Stimulated activated CD8-positive, alpha-beta memory T cell treated with anti-CD3 and anti-CD28 coated beads, Interleukin-7, amount 100 ng/mL, for 4 hours (primary cell): ENCODE results near the gene SETD7.

Experiments used
- DNase-seq, 2 donors: peaks; one replicate each; pipeline ENCODE4 v3.0.0-alpha.2; 2020; ENCODE audit warnings: low read depth in 2 of 2

The SETD7 gene

DNA sequence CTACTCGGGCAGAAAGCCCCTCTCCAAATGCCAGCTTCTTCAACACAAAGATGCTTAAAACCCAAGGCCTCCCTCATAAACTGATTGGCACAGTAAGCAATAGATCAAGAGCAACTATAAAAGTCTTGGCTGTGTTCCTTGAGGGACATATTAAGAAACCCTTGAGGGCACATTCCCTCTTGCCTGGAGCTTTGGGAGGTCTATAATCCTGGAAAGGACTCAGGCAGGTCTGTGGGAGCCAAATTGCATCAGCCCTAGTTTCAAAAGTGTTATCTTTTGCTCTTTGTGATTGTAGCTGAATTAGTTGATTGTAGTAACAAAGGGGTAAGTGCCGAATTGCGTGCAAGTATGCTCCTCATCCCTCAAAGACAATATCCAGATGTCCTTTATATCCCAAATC is 18.6 kb upstream of the SETD7 start:
- no peak for DNase-seq

DNA sequence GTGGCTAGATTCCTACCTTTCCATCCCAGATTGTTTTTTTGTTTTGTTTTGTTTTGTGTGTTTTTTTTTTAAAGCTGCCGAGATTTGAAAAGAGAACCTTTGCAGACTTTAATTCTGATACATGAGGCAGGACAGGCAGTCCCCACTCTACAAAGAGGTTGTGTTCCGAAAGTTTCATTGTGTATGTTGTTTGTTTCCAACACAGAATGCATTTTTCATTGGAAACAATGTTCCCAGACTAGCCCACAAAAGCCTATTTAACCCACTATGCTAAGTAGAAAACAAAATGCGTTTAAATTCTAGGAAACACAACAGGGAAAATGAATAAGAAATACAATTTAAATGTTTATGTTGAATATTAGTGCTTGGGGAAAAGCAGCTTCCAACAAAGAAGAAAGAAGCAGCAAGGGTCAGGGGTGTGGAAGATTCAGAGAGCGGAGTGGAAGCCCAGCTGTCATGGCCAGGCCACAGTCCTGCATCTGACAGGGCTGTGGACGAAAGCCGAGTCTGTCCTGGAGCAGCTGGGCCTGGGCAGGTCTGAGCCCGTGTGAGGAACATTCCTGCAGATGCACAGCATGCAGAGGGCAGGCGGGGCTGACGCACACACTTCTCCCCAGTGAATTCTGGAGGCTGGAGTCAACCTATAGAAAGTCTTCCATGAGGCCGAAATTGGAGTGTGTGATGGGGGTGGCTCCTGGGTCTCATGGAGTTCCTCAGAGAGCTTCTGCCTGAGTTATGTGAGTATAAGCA is 12.4 kb upstream of the SETD7 start:
- DNase-seq = no peak

DNA sequence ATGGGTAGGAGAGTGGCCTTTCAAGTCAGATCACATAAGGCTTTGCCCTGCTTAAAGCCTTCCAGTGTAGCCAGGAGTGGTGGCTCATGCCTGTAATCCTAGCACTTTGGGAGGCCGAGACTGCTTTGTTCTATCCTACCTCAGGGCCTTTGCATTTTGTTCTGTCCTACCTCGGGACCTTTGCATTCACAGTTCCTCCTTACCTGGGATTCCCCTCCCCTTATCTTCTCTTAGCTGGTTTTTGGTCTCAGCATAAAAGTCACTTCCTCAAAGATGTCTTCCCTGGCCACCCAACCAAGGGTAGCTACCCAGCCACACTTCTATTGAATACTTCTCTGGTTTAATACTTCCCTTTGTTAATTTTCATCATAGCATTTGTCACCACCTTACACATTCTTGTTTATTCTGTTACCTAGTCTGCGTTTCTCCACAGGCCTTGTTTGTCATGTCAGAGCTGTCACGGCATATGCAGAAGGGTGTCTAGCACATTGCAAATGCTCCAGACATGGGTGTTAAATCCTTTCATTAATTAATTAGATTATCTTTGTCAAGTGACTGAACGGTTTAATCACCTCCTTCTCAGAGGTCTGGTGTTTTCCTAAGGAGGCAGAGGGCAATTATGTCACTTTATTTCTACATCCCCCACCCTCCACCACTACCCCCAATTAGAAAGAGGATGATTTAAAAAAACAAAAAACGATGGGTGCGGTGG is 11.3 kb upstream of the SETD7 start:
- DNase-seq = no peak

DNA sequence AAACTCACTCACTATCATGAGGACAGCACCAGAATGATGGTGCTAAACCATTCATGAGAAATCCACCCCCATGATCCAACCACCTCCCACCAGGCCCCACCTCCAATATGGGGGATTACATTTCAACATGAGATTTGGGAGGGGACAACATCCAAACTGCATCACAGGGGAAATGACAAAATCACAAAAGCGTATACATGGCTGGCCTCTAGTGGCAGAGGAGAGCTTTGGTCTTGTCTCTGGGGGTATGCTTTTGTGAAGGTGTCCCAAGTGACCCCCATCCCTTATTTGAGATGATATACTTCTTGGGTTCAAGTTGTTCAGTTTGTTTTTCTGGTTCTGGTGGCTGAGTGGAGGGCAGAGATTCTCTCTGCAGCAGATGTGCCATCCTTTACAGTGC is 8.5 kb upstream of the SETD7 start:
- no peak for DNase-seq

DNA sequence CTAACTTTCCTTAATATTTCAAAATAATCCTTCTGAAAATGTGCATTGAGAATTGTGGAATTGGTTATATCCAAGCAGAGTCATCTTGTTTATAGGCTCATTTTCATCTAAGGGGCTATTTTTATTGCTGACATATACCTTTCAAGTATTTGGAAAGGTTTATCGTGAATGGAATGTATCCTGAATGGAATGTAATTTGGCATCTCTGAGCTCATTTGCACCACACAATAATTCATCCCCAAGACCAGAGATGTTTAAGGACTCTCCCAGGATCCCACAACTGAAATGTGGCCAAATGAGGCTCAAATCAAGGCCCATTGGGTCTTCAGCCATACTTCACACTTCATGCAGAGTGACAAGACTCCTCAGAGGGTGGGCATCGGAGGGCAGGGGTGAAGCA is 7.5 kb upstream of the SETD7 start:
- no peak for DNase-seq

DNA sequence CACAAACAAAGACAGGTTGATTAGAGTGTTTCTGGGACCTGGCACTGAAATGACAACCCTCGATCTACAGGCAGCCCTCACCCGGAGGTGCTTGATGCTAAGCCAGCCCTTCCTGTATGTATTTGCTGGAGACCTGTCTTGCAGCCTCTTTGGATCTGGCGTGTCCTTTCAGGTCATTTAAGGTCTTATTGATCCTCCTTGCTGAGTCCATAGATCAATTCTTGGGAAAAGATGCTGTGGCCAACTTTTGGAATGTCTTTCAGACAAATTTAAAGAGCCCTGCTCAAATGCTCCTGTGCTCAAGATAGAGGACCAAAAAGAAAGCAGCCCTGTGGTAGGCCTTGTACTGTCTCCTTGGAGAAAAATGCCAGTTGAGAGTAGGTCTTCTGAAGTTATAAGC is 6.8 kb upstream of the SETD7 start:
- no peak for DNase-seq

DNA sequence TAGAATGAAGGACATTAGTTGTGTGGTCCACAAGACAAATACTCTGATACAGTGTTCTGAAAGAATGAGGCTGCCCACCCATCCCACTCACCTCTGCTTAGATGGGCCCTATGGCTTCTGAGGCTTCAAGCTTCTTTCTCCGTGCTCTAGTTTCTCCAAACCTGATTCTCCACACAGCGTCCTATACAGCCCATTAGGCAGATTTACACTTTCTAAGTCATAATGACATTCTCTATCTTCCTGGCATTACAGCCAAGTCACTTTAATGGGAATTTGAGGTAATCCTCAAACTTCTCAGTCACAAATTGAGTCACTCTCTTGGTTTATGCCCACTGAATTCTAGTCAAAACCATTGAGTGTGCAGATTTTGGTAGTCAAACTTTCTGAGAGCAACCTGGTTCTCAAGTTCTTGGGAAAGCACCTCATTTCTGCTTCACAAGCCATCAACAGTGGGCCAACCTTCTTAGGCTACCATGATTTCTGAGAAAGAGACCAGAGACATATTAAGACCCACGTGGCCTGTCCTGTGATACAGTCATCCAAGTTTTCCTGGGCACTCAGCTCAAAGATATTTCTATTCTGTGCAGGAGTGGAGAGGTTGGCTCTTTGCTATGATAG is 6.2 kb upstream of the SETD7 start:
- no peak for DNase-seq

DNA sequence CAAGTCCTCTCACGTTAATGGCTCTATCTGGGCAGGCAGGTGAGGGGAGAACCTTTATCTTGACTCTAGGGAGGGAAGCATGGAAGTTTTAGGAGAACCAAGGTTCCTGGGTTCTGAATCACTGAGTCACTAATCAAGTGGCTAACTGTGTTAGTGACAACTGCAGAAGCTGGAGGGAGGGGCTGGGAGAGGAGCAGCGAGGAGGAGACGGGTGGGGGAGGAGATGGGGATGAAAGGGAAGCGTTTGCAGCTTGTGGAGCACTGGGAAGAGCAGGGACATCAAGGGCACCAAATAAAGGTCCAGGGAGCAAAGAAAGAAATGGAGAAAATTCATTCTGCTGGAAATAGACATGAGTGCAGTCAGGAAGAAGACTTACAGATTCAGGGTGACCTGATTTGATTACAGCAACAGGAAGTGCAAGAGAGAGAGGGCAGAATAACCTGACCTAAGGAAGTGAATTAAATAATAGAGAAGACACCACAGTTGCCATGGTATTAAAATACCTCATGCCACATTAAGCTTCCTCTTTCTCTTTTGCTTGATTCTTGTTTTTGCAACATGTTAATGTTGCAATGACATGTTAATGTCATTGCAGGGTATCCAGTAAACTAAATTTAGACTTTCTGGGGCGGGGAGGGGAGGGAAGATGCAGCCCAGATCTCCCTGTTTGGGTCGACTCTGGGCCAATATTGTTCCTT is 4.5 kb upstream of the SETD7 start:
- DNase-seq = no peak

DNA sequence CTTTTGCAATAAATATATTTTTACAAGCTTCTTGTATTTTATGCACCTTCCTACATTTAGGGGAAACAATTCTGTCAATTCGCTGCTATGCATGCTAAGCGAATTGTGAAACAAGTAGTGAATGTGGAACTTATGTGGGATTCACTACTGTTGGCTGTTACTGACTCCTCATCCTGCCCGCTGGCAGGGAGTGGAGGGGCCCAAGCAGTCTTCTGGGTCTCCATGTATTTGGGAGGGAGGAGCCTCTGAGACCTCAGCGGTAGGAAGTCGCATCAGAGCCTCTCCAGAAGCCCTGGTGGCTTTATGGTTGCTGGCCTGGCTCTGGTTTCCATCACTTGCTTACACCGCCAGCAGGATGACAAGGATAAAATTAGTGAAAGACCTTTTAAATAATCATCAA is 3.7 kb upstream of the SETD7 start:
- DNase-seq = no peak

DNA sequence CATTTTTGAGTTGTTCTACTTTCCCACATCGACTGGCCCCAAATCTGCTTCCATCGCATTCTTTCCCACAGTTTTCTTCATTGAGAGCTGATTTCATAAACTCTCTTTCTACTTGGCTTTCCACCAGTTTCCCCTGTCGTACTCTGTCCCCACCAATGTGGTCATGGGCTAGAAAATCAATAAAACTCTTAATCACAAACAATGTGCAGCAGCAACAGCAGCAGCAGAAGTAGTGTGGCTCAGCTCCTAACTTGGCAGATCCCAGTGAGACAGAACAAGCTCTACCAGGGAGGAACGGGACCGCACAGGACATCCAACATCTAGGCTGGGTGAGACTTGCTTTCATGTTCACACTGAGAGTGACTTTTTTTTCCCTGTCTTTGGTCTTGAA is 3.1 kb upstream of the SETD7 start:
- DNase-seq = no peak

DNA sequence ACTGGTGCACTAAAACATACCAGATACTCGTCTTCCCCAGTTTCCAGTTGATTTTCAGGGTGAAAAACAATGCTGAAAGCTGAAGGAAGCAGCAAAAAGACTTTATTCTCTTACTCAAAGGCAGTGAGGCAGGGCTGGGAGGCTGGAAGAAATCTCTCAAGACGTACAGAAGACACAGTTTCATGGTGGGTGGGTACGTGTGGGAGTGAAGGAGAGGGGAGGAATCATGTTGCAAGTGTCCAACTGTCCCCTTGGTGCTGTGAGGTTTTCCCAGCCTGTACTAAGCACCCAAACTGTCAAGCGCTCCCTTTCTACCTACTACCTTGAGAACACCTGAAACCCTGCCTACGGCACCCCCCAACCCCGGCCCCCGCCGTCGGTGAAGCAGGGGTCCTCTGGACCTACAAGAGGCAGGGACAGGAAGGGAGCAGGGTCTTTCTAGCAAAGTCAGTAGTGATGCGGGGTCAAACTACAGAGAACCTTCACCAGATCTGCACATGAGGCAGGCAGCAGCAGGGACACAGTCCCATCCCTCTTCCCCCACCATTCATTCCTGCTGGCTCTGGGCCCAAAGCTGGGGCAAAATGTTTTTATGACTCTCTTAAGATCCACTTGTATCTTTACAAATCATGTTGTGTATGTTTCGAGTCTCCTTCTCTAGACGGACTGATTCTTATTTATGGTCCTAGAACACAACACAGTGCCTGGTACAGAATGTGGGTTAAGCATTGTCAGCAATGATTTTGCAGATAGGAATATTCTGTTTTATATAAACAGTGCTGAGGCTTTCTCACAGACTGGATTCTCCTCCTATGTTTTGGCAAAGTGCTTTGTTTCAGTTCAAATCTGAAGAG is 2.4 kb upstream of the SETD7 start:
- DNase-seq = no peak

DNA sequence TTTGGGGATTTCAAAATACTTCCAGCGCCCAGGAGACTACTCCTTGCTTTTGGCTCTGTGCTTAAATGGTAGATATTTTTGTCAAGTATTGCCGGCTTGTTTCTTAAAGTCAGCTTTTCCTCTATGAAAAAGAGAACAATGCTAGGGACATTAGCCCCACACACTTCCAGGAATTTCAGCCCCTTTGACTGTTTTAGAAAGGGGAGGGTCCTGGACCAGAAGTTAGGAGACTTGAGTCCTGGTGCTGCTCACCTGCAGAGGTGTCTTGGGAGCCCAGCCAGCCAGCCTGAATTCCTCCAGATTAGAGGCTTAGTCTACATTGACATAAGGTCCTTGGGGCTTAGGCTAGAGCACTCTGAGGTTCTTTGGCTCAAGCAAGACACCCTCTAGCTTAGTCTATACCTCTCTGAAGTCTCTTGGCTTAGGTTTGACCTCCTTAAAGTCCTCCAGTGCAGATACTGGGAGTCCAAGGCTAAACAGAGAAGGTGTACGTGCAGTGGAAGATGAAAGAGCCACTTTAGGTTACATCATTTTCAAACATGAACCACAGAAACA is 1.6 kb upstream of the SETD7 start:
- no peak for DNase-seq

DNA sequence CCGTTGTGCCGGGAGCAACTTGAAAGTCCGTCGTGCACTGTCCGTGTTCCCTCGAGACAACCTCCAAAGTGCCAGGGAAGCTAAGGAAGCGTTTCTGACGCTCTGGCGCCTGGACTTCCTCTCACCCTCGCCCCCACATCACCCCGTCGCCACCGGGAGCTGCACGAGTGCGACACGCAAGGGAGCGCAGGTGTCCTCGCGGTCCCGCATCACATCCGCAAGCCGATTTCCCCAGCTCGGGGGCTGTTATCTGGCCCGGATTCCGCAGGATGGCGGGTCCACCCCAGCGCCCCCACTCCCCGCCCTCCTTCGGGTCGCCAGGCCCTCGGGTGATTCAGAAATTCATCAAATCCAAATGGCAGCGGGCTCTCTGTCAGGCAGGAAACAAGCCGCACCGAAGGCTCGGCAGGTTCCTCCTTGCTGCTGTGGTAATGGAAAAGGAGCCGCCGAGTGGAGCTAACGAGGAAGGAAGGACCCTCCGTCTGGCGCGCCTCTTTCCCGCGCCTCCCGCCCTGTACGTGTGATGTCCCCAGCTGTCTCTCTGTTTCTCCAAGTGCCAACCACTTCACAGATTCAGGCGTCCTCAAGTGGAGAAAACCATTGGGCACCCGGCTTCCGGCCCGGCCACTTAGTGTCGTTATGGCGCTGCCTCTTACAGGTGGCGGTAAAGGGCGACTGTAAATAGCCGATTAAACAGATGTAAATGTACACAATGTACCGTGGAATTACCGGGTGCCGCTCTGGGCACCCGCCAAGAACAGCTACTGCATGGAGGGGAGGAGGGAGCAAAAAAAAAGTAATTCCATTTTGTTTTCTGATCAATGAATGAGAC is 921 bp upstream of the SETD7 start:
- DNase-seq = peak; percentile 22 to 41

DNA sequence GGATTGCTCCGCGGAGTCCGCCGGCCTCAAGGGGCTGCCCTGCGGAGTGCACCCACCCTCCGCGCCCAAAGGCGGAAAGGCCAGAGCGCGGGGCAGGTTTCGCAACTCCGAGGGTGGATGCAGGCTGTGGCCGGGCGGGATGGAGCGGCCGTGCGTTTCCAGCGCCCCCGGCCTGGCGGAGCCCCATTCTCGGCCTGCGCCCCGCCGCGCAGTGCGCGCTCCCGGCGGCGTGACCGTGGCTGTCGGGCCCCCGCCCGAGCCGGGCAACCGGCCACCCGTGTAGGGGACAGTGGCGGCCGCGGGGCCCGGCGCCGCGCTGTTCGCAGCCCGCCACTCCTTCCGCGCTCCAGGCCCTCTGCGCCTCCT is 331 bp downstream of the SETD7 start:
- no peak for DNase-seq

DNA sequence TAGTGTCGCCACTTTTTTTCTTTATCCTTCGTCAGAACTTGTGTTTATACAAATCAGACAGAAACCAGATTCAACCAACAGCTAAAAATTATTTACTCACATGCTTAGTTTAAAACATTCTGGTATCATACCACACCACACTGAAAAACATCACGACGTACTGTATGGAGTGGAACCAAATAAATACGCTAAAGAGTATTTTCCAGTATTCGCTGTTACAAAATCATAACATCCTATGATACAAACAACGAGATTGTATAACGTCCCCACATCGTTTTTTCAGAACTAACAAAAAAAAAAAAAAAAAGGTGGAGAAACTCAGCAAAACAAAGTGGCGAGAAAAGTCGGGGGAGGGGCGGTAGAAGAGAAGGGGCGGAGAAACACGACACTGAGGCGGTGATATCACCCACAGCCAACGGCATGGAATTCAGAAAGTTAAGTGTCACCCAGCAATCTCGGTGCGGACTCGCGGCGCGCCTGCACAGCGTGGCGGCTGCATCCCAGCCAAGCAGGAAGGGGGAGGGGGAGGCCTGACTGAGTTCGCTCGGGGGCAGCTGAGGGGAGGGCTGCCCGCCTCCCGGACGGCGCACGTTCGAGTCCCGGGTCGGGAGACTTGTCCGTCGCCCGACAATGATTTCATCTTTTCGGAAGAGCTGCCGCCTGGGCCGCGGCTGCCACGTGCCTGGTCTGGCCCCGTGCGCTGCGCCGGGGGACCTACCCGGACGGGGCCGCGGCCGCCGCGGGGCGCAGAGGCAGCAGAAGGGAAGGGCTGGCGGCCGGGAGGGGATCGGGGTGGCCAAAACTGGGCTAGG is 920 bp downstream of the SETD7 start:
- peak; percentile 65 to 69 for DNase-seq

DNA sequence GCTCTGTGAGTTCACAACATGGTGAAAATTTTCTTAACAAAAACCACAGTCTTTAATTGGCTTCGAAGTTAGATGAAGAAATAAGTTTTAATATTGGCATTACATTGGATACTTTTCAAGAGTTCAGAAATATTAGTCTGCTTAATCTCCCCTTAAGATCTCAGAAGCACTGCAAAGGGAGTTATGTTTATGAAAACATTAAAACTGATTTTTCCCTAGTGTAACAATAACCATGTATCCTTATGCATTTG is 1.5 kb downstream of the SETD7 start:
- DNase-seq = no peak

DNA sequence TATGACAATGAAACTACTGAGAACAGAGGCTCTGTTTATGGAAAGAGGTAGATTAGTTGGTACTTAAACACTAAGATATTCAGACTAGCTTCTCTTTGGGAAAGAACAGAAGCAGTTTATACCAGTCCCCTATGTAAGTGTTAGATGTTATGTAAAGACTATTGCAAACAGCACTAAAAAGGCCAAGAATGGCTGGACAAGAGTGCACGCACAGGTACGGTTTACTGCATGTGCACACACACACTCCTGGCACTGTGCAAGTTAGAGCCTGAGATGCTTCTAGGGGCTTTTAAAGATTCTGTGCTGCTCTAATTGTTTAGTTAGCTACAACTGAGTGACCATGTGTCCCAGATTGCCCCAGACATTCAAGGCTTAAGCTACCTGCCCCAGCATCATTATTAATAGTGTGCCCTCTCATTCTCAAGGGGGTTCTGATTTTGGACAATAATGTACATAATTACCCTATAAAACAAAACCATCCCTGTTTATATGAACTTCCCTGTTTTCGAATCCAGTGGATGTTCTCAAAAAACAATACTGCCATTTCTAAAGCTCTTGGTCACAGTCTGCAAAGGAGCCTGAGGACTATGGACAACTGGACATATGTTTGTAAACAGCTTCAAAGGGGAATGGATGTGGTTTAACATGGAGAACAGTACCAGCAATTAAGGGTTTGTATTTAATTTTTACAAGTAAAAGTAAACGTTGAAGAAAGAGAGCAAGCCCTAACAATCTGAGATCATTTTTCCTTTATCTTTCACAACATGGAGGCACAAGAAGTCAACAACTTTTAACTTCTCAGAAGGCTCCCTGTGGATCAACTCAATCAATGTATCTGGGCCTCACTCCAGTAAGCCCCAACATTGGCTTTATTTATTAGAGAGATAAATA is 2.0 kb downstream of the SETD7 start:
- DNase-seq = no peak

DNA sequence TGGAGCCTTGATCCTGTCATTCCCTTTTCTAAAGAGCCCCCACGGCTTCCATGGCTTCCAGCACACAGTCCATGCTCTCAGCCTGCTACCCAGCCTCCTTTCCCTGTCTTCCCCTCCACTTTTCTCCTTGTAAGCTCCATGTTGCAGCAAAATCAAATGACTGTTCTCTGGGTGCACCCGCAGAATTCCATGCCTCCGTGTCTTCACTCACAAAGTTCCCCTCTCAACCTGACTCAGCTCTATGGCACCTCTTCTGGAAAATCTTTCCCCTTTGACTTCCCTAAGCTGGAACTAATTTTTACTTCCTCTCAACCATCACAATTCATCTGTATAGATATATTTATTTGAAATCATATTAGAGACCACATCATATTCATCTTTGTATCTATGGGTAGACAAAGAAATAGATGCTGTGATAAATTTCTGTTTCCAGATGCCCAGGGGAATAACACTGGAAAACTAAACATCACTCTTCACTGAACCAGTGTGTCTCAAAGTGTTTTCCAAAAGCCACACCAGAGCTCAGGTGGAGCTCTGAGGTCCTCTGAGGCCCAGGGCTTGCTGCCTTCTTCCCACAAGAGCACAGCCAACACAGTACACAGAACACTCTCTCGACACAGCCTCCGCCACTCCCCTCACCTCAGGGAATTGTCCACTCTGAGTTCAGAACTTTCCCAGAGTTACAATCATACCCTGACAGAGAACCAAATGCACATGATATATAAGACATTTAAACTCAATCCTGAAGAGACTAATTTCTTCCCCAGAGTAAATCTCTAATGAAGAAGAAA is 3.3 kb downstream of the SETD7 start:
- DNase-seq = no peak
